Fibroblast of pulmonary artery (primary cell): ENCODE results near the gene AQP12B.

Experiments used
- DNase-seq: peaks from one replicate; pipeline ENCODE4 v3.0.0-alpha.2; 2010; ENCODE audit warnings: low read depth
- H3K4me3 ChIP-seq: replicated peaks from 2 replicates; pipeline ENCODE4 v1.5.1; 2011; ENCODE audit warnings: low read depth, mild to moderate bottlenecking, control low read depth, low read length, moderate library complexity
- TF ChIP-seq, protein P1 (sequence below): IDR thresholded peaks from 2 replicates; pipeline ENCODE4 v1.5.1; 2011; ENCODE audit warnings: mild to moderate bottlenecking, control low read depth, low read length, inconsistent platforms; ENCODE audit errors: missing control alignments

Gene AQP12B

DNA sequence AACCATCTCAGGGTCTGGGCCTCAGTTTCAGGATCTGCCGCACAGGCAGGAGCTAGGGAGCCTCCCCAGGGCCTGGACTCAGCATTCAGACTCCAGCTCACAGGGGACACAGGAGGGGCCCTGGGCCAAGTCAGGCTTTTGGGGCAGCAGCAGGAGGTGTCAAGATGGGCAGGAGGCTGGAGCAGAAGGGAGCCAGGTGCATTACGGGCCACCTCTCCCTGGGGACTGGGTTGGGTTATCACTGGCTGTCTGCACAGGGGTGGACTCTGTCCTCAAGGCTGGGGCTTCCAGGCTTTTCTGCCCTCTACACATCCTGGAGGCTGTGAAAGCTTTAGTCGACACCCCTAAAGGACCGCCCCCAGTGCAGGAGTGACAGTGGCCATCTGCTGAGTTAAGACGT is 29.0 kb upstream of the AQP12B start:
- no peak for DNase-seq
- TF ChIP-seq, protein P1, sequence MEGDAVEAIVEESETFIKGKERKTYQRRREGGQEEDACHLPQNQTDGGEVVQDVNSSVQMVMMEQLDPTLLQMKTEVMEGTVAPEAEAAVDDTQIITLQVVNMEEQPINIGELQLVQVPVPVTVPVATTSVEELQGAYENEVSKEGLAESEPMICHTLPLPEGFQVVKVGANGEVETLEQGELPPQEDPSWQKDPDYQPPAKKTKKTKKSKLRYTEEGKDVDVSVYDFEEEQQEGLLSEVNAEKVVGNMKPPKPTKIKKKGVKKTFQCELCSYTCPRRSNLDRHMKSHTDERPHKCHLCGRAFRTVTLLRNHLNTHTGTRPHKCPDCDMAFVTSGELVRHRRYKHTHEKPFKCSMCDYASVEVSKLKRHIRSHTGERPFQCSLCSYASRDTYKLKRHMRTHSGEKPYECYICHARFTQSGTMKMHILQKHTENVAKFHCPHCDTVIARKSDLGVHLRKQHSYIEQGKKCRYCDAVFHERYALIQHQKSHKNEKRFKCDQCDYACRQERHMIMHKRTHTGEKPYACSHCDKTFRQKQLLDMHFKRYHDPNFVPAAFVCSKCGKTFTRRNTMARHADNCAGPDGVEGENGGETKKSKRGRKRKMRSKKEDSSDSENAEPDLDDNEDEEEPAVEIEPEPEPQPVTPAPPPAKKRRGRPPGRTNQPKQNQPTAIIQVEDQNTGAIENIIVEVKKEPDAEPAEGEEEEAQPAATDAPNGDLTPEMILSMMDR = no peak
- no peak overlapping the region for H3K4me3 ChIP-seq

DNA sequence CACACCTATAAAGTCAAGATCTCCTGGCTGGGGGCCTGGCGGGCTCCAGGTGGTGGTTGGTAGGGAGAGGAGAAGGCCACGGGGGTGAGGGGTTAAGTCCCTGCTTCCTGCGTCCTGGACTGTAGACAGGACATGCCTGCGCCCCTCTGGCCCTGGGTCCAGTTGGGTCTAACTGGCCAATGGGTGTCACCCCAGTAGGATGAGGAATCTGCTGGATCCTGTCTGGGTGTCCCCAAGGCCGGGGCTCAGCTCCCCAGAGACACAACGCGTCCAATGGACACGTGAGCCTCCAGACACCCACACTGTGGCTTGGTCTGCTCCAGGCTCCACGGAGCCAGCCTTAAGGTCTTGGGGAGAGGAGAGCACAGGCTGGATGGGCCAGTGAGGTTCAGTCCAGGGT is 28.6 kb upstream of the AQP12B start:
- no peak for DNase-seq
- TF ChIP-seq, protein P1 = no peak
- H3K4me3 ChIP-seq = no peak overlapping the region

DNA sequence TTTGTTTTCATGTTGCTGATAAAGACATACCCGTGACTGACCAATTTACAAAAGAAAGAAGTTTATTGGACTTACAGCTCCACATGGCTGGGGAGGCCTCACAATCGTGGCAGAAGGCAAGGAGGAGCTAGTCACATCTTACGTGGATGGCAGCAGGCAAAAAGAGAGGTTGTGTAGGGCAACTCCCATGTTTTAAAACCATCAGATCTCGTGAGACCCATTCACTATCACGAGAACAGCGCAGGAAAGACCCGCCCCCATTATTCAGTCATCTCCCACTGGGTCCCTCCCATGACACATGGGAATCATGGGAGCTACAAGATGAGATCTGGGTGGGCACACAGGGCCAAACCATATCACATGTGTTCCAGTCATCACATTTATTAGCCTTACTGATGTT is 25.8 kb upstream of the AQP12B start:
- TF ChIP-seq, protein P1 = no peak
- DNase-seq = no peak
- no peak overlapping the region for H3K4me3 ChIP-seq

DNA sequence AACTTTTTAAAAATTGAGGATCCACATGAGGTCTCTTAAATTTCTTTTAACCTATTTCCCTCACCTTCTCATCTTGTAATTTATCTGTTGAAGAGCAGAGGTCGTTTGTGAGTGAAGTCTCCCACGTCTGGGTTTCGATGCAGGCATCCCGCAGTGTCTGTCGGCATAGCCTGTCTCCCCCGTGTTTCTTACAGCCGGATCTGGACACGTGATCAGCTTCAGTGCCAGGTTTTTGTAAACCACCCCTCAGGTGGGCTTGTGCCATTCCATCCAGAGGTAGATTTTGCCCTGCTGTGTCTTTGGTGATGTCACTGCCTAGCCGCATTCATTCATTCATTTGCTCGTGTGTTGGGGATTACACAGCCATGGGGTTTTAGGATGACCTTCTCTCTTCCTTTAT is 25.1 kb upstream of the AQP12B start:
- DNase-seq = no peak
- TF ChIP-seq, protein P1 = no peak
- H3K4me3 ChIP-seq = no peak overlapping the region

DNA sequence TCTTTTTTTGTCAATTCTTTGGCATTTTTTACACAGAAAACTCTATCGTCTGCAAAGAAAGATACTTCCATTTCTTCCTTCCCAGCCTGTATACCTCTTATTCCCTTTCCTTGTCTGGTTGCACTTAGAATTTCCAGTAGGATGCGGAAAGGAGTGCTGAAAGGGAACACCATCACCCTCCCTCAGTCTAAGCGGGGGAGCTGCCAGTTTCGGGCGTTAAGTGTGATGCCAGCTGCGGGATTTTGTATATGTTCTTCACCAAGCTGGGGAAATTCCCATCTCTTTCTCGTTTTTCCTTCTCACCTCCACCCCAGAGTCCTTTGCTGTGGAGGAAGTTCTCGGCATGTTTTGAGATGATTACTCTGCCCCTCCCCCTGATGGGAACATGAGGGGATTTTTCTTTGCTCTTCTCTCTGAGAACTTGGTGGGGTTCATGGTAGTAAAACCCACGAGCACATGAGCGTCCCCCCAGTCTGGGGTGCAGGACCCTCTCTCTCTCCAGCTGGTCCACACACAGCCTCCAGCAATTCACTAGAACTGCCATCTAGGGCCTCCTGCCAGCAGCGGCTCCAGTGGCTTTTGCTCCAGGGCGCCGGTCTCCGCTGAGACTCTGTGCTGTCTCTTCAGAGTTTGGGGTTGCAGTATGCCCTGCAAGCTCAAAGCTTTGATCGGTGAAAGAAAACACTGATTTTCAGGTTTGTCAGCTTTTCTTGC is 24.5 kb upstream of the AQP12B start:
- DNase-seq = no peak
- TF ChIP-seq, protein P1 = no peak

DNA sequence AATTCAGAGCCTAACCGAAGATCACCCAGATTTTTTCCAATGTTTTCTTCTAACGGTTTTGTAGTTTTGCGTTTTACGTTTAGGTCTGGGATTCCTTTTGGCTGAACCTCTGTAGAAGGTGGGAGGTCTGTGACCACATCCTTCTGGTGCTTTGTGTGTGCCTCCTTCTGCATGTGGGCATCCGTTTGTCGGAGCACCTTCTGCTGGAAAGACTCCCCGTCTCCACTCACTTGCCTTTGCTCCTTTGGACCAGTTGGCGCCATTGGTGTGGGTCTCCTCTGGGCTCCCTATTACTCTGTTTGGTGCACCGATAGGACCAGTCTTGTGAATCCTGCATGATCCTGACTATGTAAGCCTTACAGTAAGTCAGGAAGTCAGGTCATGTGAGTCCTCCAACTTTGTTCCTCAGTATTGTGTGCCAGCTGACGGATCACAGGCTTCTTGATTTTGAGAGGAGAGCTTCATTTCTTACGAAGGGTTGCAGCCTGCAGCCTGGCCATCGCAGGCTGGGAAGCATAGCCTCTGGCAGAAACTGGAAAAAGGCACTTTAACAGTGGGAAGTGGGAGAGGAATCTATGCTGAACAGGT is 22.6 kb upstream of the AQP12B start:
- DNase-seq = no peak
- H3K4me3 ChIP-seq = no peak overlapping the region
- TF ChIP-seq, protein P1 = no peak

More for the DNA sequence above, 24.5 kb upstream of the AQP12B start:
- H3K4me3 ChIP-seq = no peak overlapping the region

DNA sequence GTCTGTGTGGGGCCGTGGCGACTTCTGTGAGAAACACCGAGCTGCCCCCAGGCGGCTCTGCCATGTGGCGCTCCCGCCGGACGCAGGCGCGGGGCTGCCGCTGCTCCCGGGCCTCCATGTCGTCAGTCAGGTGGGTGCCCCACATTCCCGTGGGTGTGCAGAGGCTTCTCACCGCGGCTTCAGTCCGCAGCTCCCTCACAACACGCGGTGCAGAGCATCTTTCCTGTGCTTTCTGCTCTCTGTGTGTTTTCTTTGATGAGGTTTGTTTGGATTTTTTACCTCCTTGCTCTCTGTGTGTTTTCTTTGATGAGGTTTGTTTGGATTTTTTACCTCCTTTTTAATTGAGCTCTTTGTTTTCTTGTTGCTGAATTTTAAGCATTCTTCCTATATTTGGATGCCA is 22.0 kb upstream of the AQP12B start:
- H3K4me3 ChIP-seq = no peak overlapping the region
- DNase-seq = no peak
- TF ChIP-seq, protein P1 = no peak
